Fibroblast of lung (primary cell): Measurements from ENCODE around the gene SETBP1.

ENCODE experiments used
- EZH2 ChIP-seq: IDR thresholded peaks from 2 replicates; pipeline ENCODE4 v1.5.1; 2012; ENCODE audit warnings: low read length, control low read depth, mild to moderate bottlenecking; ENCODE audit errors: missing control alignments
- TF ChIP-seq, protein P1 (sequence below), 2 donors: IDR thresholded peaks in 1 of 2; conservative IDR thresholded peaks in 1 of 2; 1 replicate in 1 of 2; 2 replicates in 1 of 2; pipeline ENCODE4 v1.5.1; 2011 to 2012; ENCODE audit warnings: low read length in 2 of 2, control low read depth in 1 of 2, inconsistent platforms in 1 of 2, low read depth in 1 of 2, mild to moderate bottlenecking in 1 of 2

DNA sequence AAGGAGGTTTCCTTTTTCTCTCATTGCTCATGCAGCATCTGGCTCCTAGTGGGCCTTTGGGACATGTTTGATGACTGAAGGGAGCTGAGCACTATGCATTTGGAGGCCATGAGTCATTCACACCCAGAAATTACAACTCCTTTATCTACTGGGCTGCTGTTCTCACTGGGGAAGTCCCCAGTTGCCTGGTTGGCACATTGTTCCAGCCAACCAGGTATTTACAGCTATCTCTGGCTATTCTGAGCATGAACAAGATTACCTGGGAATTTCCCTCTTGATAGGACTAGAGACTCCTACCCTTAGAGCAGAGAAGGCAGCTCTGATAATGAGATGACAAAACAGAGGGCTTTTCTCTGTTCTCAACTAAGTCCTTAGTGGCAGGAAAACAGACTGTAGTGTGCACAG is 206.5 kb downstream of the SETBP1 start:
- TF ChIP-seq, protein P1, sequence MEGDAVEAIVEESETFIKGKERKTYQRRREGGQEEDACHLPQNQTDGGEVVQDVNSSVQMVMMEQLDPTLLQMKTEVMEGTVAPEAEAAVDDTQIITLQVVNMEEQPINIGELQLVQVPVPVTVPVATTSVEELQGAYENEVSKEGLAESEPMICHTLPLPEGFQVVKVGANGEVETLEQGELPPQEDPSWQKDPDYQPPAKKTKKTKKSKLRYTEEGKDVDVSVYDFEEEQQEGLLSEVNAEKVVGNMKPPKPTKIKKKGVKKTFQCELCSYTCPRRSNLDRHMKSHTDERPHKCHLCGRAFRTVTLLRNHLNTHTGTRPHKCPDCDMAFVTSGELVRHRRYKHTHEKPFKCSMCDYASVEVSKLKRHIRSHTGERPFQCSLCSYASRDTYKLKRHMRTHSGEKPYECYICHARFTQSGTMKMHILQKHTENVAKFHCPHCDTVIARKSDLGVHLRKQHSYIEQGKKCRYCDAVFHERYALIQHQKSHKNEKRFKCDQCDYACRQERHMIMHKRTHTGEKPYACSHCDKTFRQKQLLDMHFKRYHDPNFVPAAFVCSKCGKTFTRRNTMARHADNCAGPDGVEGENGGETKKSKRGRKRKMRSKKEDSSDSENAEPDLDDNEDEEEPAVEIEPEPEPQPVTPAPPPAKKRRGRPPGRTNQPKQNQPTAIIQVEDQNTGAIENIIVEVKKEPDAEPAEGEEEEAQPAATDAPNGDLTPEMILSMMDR (conservative IDR thresholded peaks at IDR 0.05 in 1 of 2, IDR thresholded peaks at IDR 0.05 in 1 of 2; ENCODE audit: low read depth in 1 of 2, low read length in 2 of 2), result no peak
- no peak for TF ChIP-seq EZH2
